HepG2 (cell line): ENCODE measurements around the gene DCTN2. TPM values are rescaled to one million over a fixed set of nuclear protein-coding genes. Genes with fewer than 3 reads are reported as not detected.
A peak's percentile ranks its signal among the peaks of the same experiment; 100 is the strongest.

Experiments used
- ADNP ChIP-seq: sonication (generic); formaldehyde crosslinking; IDR thresholded peaks from 2 replicates; pipeline ENCODE4 v1.4.0; 2020; ENCODE audit warnings: missing genetic modification reagents
- ATM ChIP-seq: fragments of 450-650 bp; IDR thresholded peaks from 2 replicates; pipeline ENCODE4 v1.7.1; 2017; ENCODE audit warnings: mild to moderate bottlenecking, borderline replicate concordance
- FOXO4 ChIP-seq: sonication (generic); formaldehyde crosslinking; conservative IDR thresholded peaks from 2 replicates; pipeline ENCODE4 v1.8.1; 2023; ENCODE audit warnings: missing genetic modification reagents
- IRF2 ChIP-seq: IDR thresholded peaks from 2 replicates; pipeline ENCODE4 v1.6.1; 2018; ENCODE audit warnings: missing genetic modification reagents, missing compliant biosample characterization
- MZF1 ChIP-seq: sonication (generic); formaldehyde crosslinking; IDR thresholded peaks from 2 replicates; pipeline ENCODE4 v1.8.1; 2023; ENCODE audit warnings: mild to moderate bottlenecking, missing genetic modification reagents, borderline replicate concordance
- NFRKB ChIP-seq: fragments of 450-650 bp; IDR thresholded peaks from 2 replicates; pipeline ENCODE4 v1.6.1; 2017
- PAXIP1 ChIP-seq: sonication (generic); formaldehyde crosslinking; conservative IDR thresholded peaks from 2 replicates; pipeline ENCODE4 v1.4.0; 2020; ENCODE audit warnings: mild to moderate bottlenecking, missing genetic modification reagents, moderate library complexity
- POLR2A ChIP-seq, 2 experiments: IDR thresholded peaks; 2 replicates each; pipeline ENCODE4 v1.6.1; 2011; ENCODE audit warnings: low read depth in 2 of 2, low read length in 2 of 2, mild to moderate bottlenecking in 1 of 2, moderate library complexity in 1 of 2; ENCODE audit not compliant: insufficient read depth in 1 of 2
- RBFOX2 ChIP-seq: fragments of 200-400 bp; formaldehyde crosslinking; IDR thresholded peaks from 2 replicates; pipeline ENCODE4 v1.6.1; 2017; ENCODE audit warnings: low read depth, mild to moderate bottlenecking, low read length
- SMC3 ChIP-seq: IDR thresholded peaks from 2 replicates; pipeline ENCODE4 v1.6.1; 2011; ENCODE audit warnings: low read length, improper control_type of control experiment
- ZNF207 ChIP-seq: fragments of 450-650 bp; IDR thresholded peaks from 2 replicates; pipeline ENCODE4 v1.6.1; 2016; ENCODE audit warnings: antibody characterized with exemption, borderline replicate concordance
- ZNF318 ChIP-seq: sonication (generic); formaldehyde crosslinking; IDR thresholded peaks from 2 replicates; pipeline ENCODE4 v1.4.0; 2020; ENCODE audit warnings: mild to moderate bottlenecking, missing genetic modification reagents
- ZNF580 ChIP-seq: IDR thresholded peaks from 2 replicates; pipeline ENCODE4 v1.6.1; 2016; ENCODE audit warnings: low read depth, borderline replicate concordance
- ZNF678 ChIP-seq: sonication (generic); formaldehyde crosslinking; IDR thresholded peaks from 2 replicates; pipeline ENCODE4 v1.4.0; 2020; ENCODE audit warnings: mild to moderate bottlenecking, missing genetic modification reagents
- ZNF704 ChIP-seq: sonication (generic); formaldehyde crosslinking; IDR thresholded peaks from 2 replicates; pipeline ENCODE4 v1.8.1; 2023; ENCODE audit warnings: mild to moderate bottlenecking, inconsistent platforms, moderate library complexity, missing genetic modification reagents, borderline replicate concordance
- polyA plus RNA-seq, 8 experiments: library from polyadenylated mRNA; depleted of rRNA in 3 of 8; stranded (reverse) in 7 of 8; unstranded in 1 of 8; fragments of >200 nt; fragmentation: Illumina TruSeq in 4 of 8; extraction: Trizol in 4 of 8; gene quantifications; 2 replicates each; pipeline versions ENCODE4 v1.2.1 to v1.2.3, GENCODE V29; 2011 to 2016; ENCODE audit warnings: low read depth in 4 of 8, missing spikeins in 1 of 8, mixed read lengths in 1 of 8; ENCODE audit not compliant: insufficient read depth in 1 of 8
- total RNA-seq, 5 experiments: library from RNA; depleted of rRNA; stranded (reverse); fragments of >200 nt; fragmentation: Illumina TruSeq; extraction: Trizol; gene quantifications; 2 replicates each; pipeline ENCODE4 v1.2.3, GENCODE V29; 2016; ENCODE audit warnings: low read depth in 1 of 5

DCTN2 gene
- total and polyA plus RNA-seq, 2 of the 13 experiments (the other 11 are each of a cell fraction or from before 2014, with no cell fraction given): 72.0 to 77.4 TPM

GRCh38 chr12:57518176-57518919, 28.6 kb downstream of the DCTN2 start (continued):
- TF ChIP-seq ZNF704 (no peak), SMC3 (no peak), ZNF580 (no peak), ZNF678 (no peak), NFRKB (no peak), POLR2A (IDR thresholded peaks at IDR 0.05; ENCODE audit: insufficient read depth in 1 of 2, low read depth in 2 of 2, low read length in 2 of 2) (peak in 1 of 2 experiments; percentile 44; a peak in 1 of 4 replicates), MZF1 (CRISPR knock-in tag) (no peak), ADNP (no peak), IRF2 (no peak), RBFOX2 (peak; percentile 63), PAXIP1 (CRISPR knock-in tag) (no peak), FOXO4 (CRISPR knock-in tag) (no peak), ZNF318 (CRISPR knock-in tag) (no peak), ATM (no peak), ZNF207 (no peak)
